GM21825 (cell line): ENCODE data around the gene PRM2.
A peak's percentile ranks its signal among the peaks of the same experiment; 100 is the strongest.

Source experiments
- ATAC-seq: cut with Tn5 transposase; IDR thresholded peaks from one replicate; pipeline ENCODE4 v1.9.1; 2021; ENCODE audit warnings: mild to moderate bottlenecking, moderate library complexity; ENCODE audit not compliant: unreplicated experiment

The PRM2 gene

DNA sequence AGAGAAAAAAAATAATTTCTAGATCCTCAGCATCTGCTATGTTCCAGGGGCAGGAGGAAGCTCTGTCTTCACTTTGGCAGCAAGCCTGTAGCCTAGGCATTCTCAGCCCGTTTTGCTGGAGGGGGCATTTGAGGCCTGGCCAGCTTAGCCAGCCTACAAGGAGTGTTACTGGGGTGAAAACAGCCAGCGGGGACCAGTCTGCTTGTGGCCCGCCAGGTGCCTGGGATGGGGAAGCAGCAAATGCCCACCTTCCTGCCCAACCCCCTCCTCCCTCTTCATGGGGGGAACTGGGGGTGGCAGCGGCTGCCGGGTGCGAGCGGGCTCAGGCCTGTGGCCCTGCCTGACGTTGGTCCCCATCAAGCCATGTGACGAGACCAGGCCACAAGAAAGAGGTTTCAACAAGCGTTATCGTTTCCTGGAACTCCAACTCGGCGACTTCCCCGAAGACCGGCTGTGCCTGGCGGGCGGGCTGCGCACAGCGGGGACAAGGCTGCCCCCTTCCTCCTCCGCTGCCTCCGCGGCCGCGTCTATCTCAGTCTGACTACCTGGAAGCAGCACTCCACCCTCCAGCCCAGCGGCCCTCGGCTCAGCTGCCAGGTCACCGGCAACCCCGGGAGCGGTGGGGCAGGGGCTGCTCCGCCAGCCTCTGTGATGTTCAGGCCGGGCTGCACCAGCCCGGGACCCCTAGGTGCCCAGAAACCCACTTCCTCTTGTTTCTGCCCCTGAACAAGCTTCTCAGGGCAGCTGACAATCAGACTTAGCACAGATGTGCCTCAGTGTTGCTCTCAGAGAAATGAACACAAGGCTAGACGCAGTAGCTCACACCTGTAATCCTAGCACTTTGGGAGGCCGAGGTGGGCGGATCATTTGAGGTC, 43.2 kb downstream of the PRM2 start:
- peak; percentile 54 for ATAC-seq

DNA sequence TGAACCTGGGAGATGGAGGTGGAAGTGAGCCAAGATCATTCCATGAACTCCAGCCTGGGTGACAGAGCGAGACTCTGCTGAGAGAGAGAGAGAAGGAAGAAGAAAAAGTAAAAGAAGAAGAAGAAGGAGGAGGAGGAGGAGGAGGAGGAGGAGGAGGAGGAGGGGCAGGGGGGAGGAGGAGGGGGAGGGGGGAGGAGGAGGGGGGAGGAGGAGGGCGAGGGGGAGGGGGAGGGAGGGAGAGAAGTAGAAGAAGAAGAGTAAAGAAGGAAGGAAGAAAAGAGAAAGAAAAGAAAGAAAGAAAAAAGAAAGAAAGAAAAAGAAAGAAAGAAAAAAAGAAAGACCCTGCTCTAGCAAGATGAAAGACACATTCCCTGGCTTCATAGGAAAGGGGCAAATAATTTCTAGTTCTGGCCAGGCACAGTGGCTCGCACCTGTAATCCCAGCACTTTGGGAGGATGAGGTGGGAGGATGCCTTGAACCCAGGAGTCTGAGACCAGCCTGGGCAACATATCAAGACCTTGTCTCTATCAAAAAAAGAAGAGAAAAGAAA, 43.9 kb downstream of the PRM2 start:
- ATAC-seq, result no peak

DNA sequence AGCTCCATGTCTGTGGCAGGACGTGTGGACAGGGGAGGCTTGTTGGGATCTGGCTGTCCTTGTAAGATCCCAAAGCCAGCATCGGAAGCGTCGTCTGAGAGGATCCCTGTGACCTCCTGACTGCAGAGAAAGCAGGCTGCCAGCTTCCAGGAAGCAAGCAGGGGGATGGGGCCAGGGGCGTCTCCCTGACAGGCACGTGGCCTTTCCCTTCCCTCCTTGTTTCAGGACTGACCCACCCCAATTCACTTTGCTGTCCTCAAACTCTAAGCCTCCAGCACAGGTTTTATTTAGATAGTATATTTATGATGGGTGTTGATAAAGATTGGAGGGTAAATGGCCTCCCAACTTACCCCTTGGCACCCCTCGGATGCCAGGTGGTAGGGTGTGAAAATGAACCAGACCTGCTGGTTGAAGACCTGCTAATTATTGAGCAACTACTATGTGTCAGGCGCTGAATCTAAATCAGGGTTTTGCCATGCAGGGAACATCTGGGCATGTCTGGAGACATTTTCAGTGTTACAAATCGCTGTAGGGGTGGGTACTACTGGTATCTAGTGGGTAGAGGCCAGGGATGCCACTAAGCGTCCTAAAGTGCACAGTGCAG, 44.8 kb downstream of the PRM2 start:
- ATAC-seq, result no peak

DNA sequence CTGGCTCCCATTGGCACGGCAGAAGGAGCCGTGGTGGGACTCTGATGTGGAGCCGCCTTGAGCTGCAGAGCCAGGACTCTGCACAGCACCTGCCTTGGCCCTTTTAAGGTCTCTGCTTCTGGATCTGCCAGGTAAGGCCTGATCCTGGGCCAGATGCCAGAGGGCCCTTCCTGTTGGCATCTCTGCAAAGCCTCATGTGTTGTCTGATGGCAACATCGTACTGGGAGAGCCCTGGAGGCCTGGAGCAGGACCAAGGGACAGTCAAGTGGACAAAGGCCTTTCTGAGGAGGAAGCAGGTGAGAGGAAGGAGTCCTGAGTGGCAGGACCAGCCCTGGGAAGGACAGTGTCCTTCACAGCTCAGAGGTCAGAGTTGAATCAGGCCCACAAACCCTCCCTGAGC, 46.4 kb downstream of the PRM2 start:
- ATAC-seq, result no peak

DNA sequence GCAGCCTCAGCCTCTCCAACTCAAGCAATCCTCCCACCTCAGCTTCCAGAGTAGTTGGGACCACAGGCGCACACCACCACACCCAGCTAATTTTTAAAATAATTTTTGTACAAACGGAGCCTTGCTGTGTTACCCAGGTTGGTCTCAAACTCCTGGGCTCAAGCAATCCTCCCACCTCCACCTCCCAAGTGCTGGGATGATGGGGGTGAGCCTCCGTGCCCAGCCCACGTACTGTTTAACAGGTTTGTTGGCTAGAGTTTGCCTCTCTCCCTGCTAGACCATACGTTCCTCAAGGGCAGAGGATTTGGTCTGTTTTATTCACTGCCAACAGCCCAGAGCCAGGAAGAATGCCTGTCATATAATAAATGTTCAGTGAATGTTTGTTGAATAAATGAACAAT, 46.8 kb downstream of the PRM2 start:
- ATAC-seq, result no peak

DNA sequence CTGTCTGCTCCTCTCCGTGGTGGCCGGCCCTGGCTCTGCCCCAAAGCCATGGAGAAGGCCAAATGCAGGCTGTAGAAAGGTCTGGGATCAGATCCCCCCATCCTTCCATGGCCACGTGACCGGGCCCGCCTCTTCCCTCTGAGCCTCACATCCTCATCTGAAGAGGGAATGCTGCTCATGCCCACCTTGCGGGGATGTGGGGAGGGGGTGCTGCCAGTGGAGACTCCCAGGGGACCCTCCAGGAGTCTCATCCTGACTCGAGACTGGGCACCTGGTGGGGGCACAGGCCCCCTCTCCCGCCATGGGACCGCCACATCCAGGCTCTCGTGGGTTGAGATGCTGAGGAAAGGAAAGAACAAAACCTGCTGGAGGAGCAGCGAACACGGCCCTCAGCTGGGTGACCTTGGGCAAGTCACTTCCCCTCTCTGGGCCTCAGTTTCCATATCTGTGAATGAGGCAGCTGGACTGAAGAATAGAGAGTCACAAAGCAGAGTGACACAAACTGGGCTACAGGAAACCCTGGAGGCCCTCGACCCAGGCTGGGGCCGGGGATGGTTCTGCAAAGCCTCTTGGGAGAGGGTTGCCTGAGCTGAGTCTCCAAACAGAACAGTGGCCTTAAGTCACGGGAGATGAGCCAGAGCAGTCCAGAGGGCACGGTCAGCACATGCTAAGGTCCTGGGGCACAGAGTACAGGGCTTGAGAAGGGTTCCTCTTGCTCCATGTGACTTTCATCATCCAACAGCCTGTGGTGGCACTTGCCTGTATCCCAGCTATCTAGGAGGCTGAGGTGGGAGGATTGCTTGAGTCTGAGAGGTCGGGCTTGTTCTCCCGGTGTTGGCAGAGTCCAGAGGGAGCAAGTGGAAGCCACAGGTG, 50.4 kb downstream of the PRM2 start:
- peak; percentile 2 for ATAC-seq
